ENCODE data around the gene ABHD17A. TPM values are rescaled to one million over a fixed set of nuclear protein-coding genes. Genes with fewer than 3 reads are reported as not detected.

The ABHD17A gene
- total RNA-seq, 1 experiment from 2014 or later = 68.2 TPM

DNA sequence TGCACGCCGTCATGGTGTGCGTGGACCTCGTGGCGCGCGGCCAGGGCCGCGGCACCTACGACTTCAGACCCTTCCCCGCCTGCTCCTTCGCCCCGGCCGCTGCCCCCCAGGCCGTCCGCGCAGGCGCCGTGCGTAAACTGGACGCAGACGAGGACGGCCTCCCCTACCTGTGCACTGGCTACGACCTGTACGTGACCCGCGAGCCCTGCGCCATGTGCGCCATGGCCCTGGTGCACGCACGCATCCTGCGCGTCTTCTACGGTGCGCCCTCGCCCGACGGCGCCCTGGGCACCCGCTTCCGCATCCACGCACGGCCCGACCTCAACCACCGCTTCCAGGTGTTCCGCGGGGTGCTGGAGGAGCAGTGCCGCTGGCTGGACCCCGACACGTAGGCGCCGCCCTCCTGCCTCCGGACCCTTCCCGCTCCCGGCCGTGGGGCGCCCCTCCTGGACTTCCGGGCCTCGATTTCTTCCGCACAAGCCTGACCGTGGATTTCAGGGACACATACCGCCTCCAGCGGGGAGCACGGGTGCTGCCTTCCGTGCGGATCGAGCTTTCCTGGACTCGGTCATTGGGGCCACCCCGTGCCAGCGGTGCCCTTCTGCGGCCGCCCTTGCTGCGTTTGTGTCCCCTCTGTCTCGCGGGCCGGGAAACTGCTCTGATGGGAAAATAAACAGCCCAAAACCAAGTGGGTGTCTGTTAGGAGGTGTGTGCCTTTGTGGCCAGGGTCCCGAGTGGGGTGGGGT, 27.6 kb upstream of the ABHD17A start:
- Histone ChIP-seq H2AFZ (ENCODE audit: low read depth, low read length, poor library complexity, severe bottlenecking) (no peak overlapping the region), H3K4me3 (replicated peaks in 1 of 2; ENCODE audit: low read depth in 1 of 2, low read length in 2 of 2) (no peak overlapping the region), H3K79me2 (ENCODE audit: insufficient read depth, low read length) (peaks cover 73% of the 10 kb centered on the region), H3K9me3 (ENCODE audit: control insufficient read depth in 1 of 2, insufficient read depth in 1 of 2, low read depth in 1 of 2, low read length in 2 of 2) (no peaks in the 10 kb centered on the region), H3K4me2 (ENCODE audit: low read length) (no peak overlapping the region), H3K9me2 (ENCODE audit: insufficient read depth) (no peaks in the 10 kb centered on the region), H3K27ac (ENCODE audit: low read depth, low read length) (no peak overlapping the region), H3K36me3 (ENCODE audit: control insufficient read depth in 1 of 2, insufficient read depth in 2 of 2, low read length in 2 of 2) (peaks cover 8 to 11% of the 10 kb centered on the region in 2 experiments; a peak in 3 of 4 replicates), H4K20me1 (ENCODE audit: insufficient read depth) (no peaks in the 10 kb centered on the region), H3K9ac (ENCODE audit: low read length) (no peak overlapping the region), H3K27me3 (ENCODE audit: insufficient read depth, low read length) (no peaks in the 10 kb centered on the region), H3K4me1 (ENCODE audit: control insufficient read depth in 1 of 2, insufficient read depth in 2 of 2, low read length in 2 of 2) (no peaks in the 10 kb centered on the region)
- ATAC-seq = no peak
- intact Hi-C loops (cut with micrococcal nuclease) = no loop called here
- no peak for TF ChIP-seq FOSL1 (IDR thresholded peaks at IDR 0.05; ENCODE audit: low read depth)
- TF ChIP-seq, protein P1, sequence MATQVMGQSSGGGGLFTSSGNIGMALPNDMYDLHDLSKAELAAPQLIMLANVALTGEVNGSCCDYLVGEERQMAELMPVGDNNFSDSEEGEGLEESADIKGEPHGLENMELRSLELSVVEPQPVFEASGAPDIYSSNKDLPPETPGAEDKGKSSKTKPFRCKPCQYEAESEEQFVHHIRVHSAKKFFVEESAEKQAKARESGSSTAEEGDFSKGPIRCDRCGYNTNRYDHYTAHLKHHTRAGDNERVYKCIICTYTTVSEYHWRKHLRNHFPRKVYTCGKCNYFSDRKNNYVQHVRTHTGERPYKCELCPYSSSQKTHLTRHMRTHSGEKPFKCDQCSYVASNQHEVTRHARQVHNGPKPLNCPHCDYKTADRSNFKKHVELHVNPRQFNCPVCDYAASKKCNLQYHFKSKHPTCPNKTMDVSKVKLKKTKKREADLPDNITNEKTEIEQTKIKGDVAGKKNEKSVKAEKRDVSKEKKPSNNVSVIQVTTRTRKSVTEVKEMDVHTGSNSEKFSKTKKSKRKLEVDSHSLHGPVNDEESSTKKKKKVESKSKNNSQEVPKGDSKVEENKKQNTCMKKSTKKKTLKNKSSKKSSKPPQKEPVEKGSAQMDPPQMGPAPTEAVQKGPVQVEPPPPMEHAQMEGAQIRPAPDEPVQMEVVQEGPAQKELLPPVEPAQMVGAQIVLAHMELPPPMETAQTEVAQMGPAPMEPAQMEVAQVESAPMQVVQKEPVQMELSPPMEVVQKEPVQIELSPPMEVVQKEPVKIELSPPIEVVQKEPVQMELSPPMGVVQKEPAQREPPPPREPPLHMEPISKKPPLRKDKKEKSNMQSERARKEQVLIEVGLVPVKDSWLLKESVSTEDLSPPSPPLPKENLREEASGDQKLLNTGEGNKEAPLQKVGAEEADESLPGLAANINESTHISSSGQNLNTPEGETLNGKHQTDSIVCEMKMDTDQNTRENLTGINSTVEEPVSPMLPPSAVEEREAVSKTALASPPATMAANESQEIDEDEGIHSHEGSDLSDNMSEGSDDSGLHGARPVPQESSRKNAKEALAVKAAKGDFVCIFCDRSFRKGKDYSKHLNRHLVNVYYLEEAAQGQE (IDR thresholded peaks at IDR 0.05; ENCODE audit: low read depth) = no peak
- no peak for TF ChIP-seq EGR1 (IDR thresholded peaks at IDR 0.05; ENCODE audit: low read depth)
- TF ChIP-seq POLR2A (IDR thresholded peaks at IDR 0.05; ENCODE audit: borderline replicate concordance, extremely low read depth, insufficient read depth, insufficient read length) = no peak
- no peak for TF ChIP-seq CEBPB (IDR thresholded peaks at IDR 0.05; ENCODE audit: low read depth)
- no peak for TF ChIP-seq ZNF274 (IDR thresholded peaks at IDR 0.05; ENCODE audit: low read depth, low read length)
- no peak for TF ChIP-seq EZH2 (IDR thresholded peaks at IDR 0.05)
- no peak for TF ChIP-seq POLR2AphosphoS5 (IDR thresholded peaks at IDR 0.05; ENCODE audit: low read depth, low read length)
- TF ChIP-seq JUND (IDR thresholded peaks at IDR 0.05) = no peak
- TF ChIP-seq TCF7L2 (IDR thresholded peaks at IDR 0.05; ENCODE audit: borderline replicate concordance, extremely low read depth, insufficient read depth, insufficient read length) = no peak
- TF ChIP-seq, protein P2, sequence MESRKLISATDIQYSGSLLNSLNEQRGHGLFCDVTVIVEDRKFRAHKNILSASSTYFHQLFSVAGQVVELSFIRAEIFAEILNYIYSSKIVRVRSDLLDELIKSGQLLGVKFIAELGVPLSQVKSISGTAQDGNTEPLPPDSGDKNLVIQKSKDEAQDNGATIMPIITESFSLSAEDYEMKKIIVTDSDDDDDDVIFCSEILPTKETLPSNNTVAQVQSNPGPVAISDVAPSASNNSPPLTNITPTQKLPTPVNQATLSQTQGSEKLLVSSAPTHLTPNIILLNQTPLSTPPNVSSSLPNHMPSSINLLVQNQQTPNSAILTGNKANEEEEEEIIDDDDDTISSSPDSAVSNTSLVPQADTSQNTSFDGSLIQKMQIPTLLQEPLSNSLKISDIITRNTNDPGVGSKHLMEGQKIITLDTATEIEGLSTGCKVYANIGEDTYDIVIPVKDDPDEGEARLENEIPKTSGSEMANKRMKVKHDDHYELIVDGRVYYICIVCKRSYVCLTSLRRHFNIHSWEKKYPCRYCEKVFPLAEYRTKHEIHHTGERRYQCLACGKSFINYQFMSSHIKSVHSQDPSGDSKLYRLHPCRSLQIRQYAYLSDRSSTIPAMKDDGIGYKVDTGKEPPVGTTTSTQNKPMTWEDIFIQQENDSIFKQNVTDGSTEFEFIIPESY (IDR thresholded peaks at IDR 0.05; ENCODE audit: extremely low read depth, insufficient replicate concordance, low read length) = no peak
- no peak for TF ChIP-seq ELF1 (IDR thresholded peaks at IDR 0.05; ENCODE audit: borderline replicate concordance, low read depth)
- TF ChIP-seq SIN3A (IDR thresholded peaks at IDR 0.05; ENCODE audit: low read depth) = no peak
- TF ChIP-seq, protein P3, sequence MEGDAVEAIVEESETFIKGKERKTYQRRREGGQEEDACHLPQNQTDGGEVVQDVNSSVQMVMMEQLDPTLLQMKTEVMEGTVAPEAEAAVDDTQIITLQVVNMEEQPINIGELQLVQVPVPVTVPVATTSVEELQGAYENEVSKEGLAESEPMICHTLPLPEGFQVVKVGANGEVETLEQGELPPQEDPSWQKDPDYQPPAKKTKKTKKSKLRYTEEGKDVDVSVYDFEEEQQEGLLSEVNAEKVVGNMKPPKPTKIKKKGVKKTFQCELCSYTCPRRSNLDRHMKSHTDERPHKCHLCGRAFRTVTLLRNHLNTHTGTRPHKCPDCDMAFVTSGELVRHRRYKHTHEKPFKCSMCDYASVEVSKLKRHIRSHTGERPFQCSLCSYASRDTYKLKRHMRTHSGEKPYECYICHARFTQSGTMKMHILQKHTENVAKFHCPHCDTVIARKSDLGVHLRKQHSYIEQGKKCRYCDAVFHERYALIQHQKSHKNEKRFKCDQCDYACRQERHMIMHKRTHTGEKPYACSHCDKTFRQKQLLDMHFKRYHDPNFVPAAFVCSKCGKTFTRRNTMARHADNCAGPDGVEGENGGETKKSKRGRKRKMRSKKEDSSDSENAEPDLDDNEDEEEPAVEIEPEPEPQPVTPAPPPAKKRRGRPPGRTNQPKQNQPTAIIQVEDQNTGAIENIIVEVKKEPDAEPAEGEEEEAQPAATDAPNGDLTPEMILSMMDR (IDR thresholded peaks at IDR 0.05 in 2 of 3, conservative IDR thresholded peaks at IDR 0.05 in 1 of 3; ENCODE audit: borderline replicate concordance in 1 of 3, insufficient read depth in 1 of 3, low read depth in 2 of 3, low read length in 2 of 3) = no peak
- TF ChIP-seq SRF (IDR thresholded peaks at IDR 0.05; ENCODE audit: low read depth) = no peak
- TF ChIP-seq, protein P4, sequence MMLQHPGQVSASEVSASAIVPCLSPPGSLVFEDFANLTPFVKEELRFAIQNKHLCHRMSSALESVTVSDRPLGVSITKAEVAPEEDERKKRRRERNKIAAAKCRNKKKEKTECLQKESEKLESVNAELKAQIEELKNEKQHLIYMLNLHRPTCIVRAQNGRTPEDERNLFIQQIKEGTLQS (IDR thresholded peaks at IDR 0.05) = no peak
- no peak for TF ChIP-seq RAD21 (IDR thresholded peaks at IDR 0.05; ENCODE audit: low read depth)
- TF ChIP-seq YY1 (IDR thresholded peaks at IDR 0.05; ENCODE audit: extremely low read depth, insufficient replicate concordance, low read depth, low read length) = no peak
- no peak for TF ChIP-seq SP1 (IDR thresholded peaks at IDR 0.05; ENCODE audit: low read depth)
- POLR2A ChIA-PET = no interaction called here
- no TSS peak for BruUV-seq (replicated peaks)
- RAD21 ChIA-PET (ENCODE audit: low non-redundant PET in 1 of 2, low total read pairs in 2 of 2, uncharacterized antibody in 2 of 2, unreplicated experiment in 2 of 2) = no interaction called here
- no peak for DNase-seq (ENCODE audit: low read depth, low spot score)
- CTCF ChIA-PET = no interaction called here
